COR-L47 (cell line): Measurements from ENCODE around the gene ADARB2.

Experiments
- DNase-seq: peaks from one replicate; lab custom pipeline; 2025; lab: John Stamatoyannopoulos, UW

Gene ADARB2

GRCh38 chr10:1204434-1205326 is 532.6 kb downstream of the ADARB2 start:
- no peak for DNase-seq

DNA sequence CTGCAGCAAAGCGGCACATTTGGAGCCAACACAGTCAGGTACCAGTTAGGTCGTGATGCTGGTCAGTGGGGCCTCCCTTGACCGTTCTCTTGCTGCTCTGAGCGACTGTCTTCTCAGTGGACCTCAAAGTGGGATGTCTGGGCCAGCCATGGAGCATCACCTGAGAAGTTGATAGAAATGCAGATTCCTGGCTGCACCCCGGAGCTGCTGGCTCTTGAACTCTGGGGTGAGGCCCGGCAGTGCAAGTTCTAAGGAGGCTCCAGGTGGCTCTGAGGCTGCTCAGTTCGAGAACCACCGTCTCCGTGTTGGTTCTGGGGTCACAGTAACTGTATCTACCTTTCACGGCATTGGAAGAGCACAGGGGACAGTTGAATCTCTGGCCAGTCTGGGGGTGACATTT is 533.6 kb downstream of the ADARB2 start:
- no peak for DNase-seq

- no peak for DNase-seq
Measured at GRCh38 chr10:1203216-1203615, 534.1 kb downstream of the ADARB2 start.

DNA sequence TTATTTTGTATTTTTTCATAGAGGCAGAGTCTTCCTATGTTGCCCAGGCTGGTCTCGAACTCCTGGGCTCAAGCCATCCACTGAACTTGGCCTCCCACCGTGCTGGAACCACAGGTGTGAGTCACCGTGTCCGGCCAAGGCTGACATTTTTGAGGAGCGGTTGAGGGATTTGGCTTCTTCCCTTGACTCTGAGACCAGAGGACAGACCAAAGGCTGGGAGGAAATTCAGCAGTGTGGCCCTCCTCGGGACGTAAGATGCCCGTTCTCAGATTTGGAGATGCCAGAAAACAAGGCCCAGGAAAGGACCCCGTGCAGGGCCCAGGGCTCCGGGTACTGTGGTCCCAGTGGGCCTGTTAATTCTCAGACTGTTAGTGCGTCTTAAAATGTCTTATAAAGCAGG is 535.0 kb downstream of the ADARB2 start:
- no peak for DNase-seq

GRCh38 chr10:1200866-1201807 is 536.2 kb downstream of the ADARB2 start:
- DNase-seq, result no peak

DNA sequence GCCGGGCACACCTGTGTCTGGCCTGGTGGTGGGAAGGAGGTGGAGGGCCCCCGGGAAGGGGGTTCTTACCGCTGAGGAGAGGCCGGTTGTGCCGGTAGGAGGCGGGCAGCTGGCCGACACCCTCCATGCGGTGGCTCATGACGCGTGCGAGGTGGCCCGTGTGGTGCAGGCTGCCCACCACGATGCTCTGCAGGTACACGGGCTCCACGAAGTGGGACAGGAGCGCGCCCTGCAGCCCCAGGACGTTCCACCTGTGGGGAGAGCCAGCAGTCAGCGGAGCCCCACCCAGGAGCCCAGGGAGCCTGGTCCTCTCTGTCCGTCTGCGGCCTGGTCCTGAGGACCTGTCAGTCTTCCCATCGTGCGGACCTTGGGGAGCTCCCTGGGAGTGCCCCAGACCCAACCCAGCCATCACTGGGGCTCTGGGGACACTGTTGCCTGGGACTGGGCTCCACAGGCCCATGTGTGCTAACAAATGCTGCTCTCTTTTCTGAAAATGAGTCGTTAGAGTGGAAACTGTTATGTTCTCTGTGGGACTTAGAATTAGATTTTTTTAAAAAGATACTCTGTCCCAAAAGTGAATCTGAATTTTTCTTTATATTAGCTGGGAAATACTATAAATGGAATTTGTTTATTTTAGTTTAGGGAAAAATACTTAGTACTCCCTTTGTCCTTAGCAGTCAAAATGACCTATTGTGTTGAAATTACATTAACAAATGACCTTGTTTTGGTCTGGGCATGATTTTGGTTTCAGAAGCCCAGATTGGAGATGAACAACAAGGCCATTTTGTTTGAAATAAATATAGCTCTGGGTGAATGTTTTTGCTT is 537.2 kb downstream of the ADARB2 start:
- no peak for DNase-seq

DNA sequence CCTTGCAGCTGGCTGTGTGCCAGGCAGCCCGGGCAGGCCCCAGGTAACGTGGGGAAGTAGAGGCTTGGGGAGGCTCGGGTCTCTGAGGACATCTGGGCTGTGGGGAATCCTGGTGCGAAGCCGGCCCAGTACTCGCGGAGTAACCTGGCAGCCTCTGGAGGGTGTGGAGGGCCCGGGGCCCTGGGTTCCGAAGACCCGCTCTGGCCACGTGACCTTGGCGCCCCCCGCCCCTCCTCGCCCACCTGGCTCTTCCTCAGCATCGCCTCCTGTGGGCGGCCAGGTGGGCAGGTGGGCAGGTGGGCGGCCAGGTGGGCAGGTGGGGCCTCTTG is 538.0 kb downstream of the ADARB2 start:
- DNase-seq, result no peak

DNA sequence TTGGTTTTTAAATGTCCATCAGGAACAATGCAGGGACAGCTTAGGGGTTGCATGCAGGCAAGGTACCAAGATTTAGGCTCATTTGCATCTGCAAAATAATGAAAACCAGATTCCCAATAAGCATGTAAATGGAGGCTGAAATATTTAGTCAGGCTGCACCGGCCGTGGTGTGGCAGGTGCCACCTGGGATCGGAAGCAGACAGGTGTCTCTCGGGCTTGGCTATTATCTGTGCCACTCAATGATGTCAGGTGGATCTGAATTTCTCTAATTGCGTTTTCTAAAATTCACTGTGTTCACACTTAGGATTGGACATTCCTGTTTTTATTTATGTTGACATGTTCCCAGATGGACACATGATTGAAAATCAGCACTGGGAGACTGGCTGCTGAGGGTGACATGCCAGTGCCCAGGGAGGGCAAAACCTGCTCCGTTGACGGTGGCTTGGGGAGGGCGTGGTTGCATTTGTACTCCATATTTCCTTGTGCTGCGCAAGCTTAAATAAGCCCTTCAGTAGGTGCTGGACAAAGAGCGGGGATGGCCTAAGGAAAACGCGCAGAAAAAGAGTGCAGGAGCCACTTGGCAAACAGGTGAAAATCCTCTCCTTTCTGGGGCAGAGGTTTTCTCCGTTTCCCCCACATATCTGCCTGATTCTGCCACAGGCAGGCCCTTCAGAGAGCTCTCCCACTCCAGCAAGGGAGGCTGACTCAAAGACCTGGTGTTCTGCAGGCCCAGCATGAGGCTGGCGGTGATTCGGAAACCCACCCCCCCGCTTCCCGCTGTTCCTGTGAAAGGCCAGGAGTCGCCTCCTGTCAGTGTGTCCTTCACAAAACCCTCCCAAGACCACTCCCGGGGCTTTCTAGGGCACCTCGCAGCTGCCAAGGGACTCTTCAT is 538.6 kb downstream of the ADARB2 start:
- DNase-seq, result no peak

GRCh38 chr10:1197384-1197783 is 539.9 kb downstream of the ADARB2 start:
- DNase-seq, result no peak

DNA sequence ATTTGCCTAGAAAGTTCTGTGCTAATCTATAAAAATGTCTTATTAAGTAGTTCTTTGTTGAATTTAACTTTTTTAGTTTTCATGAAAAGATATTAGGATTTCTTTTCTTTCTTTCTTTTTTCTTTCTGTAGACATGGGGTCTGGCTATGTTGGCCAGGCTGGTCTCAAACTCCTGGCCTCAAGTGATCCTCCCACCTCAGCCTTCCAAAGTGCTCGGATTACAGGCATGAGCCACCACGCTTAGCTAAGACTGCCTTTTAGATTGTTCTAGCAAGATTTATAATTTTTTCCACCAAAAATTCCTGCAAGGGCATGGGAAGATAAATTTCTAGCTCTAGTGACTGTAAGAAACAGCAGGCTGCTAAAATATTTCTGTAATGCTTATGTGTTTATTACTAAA is 540.7 kb downstream of the ADARB2 start:
- DNase-seq, result no peak

DNA sequence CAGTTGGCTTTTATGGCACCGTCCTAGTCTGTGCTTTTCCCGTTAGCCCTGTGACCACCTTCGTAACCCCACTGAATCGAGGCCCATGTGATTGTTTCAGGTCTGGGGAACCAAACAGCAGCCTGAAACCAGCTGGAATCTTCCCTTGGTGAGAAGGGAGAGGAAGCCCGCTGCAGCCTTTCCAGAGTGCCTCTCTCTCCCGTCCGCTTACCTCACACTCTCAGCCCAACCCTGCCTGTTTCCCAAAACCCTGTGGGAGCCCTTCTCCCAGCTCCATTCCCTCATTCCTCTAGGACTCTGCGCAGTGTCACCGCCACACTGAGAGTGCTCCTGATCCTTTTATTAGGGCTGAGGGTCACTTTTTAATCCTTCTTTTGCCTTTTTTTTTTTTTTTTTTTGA is 541.5 kb downstream of the ADARB2 start:
- no peak for DNase-seq

GRCh38 chr10:1194161-1194560 is 543.2 kb downstream of the ADARB2 start:
- DNase-seq, result no peak

- DNase-seq, result no peak
Measured at GRCh38 chr10:1193561-1193960, 543.8 kb downstream of the ADARB2 start.

- DNase-seq, result no peak
Measured at GRCh38 chr10:1191752-1192151, 545.6 kb downstream of the ADARB2 start.

DNA sequence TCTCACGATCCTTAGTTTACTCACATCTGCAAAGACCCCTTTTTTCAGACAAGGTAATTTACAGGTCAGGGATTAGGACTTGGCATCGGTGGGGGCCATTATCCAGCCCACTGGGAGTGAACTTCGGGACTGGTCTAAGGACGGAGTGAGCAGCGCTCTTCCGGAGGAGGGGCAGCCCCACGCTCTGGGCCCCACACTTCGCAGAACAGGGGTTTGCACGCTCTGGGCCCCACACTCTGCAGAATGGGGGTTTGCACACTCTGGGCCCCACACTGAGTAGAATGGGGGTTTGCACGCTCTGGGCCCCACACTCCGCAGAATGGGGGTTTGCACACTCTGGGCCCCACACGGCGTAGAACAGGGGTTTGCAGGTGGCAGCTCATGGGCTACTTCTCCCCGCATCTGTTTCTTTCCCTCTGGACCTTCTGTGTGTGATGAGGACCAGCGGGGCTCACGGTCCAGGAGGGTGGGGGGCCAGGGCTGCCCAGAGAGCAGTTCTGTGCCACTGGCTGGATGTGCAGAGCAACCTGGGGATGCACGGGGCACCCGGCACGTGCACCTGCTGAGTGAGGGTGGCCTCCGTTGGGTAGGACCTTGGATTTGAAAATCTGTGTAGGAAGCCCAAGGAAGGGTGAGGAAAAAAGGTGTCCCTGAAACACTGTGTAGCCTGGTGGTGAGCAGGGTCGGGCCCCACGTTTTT is 546.4 kb downstream of the ADARB2 start:
- no peak for DNase-seq

DNA sequence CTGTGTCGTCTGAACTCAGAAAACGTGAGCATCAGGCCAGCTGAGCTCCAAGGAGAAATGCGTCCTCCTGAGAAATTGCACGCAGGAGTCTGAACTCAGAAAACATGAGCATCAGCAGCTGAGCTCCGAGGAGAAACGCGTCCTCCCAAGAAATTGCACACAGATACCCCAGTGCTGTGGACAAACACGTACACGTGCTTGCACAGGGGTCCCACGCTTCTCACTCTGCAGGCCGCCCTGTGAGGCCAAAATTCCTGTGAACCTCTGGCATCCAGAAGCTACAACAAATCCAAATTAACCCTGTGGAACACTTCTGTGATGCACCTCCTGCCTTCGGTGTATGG is 547.3 kb downstream of the ADARB2 start:
- DNase-seq, result no peak

- no peak for DNase-seq
Measured at GRCh38 chr10:1189166-1190051, 547.9 kb downstream of the ADARB2 start.

GRCh38 chr10:1188558-1189135 is 548.7 kb downstream of the ADARB2 start:
- DNase-seq, result no peak

DNA sequence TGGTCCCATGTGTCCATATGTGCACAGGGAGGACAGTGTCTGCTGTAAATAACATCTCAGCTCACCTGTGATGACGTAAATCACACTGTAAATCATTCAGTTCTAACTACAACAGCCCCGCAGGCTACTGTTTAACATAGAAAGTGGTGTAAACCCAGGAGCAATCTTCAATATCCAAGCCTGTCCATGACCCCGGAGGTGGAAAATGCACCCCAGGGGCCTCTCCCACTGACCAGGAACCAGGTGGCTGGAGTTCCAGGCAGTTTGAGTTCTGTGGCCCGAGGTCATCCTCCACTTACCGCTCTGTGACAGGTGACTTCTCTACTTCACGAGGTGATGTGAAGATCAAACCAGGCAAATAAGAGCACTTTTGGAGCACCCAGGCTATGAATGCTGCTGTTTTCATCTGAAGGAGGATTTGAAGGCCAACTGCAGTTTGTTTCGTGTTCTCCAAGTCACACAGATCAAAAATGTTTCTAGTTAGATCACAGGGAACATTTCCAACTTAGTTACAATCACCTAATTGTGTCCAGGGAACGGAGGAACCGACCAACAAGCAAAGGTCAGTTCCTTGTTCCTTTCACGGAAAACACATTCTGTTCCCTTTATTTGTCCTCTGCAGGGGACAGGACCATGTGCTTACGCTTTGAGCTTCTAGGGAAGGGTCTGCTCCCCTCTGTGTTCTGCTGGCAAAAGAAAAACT is 549.3 kb downstream of the ADARB2 start:
- no peak for DNase-seq
